ENCODE results near the gene SERPINA5.

SERPINA5 gene

GRCh38 chr14:94612580-94613554 is 31.6 kb downstream of the SERPINA5 start:
- no peak overlapping the region for H3K4me3 ChIP-seq (ENCODE audit: low read length)
- TF ChIP-seq, protein P1, sequence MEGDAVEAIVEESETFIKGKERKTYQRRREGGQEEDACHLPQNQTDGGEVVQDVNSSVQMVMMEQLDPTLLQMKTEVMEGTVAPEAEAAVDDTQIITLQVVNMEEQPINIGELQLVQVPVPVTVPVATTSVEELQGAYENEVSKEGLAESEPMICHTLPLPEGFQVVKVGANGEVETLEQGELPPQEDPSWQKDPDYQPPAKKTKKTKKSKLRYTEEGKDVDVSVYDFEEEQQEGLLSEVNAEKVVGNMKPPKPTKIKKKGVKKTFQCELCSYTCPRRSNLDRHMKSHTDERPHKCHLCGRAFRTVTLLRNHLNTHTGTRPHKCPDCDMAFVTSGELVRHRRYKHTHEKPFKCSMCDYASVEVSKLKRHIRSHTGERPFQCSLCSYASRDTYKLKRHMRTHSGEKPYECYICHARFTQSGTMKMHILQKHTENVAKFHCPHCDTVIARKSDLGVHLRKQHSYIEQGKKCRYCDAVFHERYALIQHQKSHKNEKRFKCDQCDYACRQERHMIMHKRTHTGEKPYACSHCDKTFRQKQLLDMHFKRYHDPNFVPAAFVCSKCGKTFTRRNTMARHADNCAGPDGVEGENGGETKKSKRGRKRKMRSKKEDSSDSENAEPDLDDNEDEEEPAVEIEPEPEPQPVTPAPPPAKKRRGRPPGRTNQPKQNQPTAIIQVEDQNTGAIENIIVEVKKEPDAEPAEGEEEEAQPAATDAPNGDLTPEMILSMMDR (conservative IDR thresholded peaks at IDR 0.05; ENCODE audit: low read depth, low read length) = no peak
- no peak for DNase-seq (ENCODE audit: low read depth)

GRCh38 chr14:94613720-94614644 is 32.8 kb downstream of the SERPINA5 start:
- TF ChIP-seq, protein P1 (conservative IDR thresholded peaks at IDR 0.05; ENCODE audit: low read depth, low read length) = no peak
- DNase-seq (ENCODE audit: low read depth) = no peak
- no peak overlapping the region for H3K4me3 ChIP-seq (ENCODE audit: low read length)

- TF ChIP-seq, protein P1 (conservative IDR thresholded peaks at IDR 0.05; ENCODE audit: low read depth, low read length) = no peak
- no peak overlapping the region for H3K4me3 ChIP-seq (ENCODE audit: low read length)
- no peak for DNase-seq (ENCODE audit: low read depth)
Measured at GRCh38 chr14:94614802-94615201, 33.6 kb downstream of the SERPINA5 start.

DNA sequence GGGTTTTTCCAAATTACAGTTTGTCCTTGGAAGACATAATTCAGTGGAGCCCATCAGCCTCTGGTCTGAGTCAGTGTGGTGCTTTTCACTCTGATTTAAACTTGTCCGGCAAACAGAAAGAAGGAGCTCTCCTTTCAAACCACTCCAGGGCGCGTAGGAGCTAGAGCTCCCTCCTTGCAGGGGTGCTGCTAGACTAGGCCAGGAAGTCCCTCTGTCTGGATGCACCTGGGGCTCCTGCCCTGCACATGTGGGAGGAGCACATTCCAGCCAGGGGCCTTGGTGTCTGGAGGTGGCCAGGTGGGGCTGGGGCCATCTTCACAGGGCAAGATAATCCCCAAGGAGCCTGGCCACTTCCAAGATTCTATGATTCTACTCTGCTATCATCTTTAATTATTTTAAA is 34.0 kb downstream of the SERPINA5 start:
- TF ChIP-seq, protein P1 (conservative IDR thresholded peaks at IDR 0.05; ENCODE audit: low read depth, low read length) = no peak
- no peak overlapping the region for H3K4me3 ChIP-seq (ENCODE audit: low read length)
- DNase-seq (ENCODE audit: low read depth) = no peak

GRCh38 chr14:94615823-94616570 is 34.8 kb downstream of the SERPINA5 start:
- TF ChIP-seq, protein P1 (conservative IDR thresholded peaks at IDR 0.05; ENCODE audit: low read depth, low read length) = no peak
- no peak for DNase-seq (ENCODE audit: low read depth)
- H3K4me3 ChIP-seq (ENCODE audit: low read length) = no peak overlapping the region

DNA sequence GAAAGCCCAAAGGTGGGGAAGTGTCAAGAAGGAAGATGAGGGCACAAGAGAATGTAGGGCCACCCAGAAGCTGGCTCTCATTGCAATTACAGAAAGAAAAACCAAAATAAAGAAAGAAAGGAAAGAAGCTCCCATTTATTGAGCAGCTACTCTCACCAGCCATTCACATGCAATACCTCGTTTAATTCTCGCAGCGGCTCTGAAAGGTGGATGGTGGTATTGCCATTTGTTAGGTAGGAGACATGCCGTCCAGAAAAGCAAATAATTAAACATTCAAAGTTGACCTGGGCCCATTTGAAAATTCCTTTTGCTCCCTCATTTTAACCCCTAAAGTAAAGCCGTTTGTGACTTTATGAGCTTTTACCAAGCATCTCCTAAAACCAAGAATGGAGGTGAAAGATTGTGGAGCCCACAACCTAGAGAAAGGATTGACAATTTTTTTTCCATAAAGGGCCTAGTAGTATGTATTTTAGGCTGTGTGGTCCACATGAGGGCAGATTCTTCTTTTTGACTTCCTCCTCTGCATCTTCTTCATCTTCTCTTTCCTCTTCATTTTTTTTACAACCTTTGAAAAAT is 36.2 kb downstream of the SERPINA5 start:
- no peak for DNase-seq (ENCODE audit: low read depth)
- TF ChIP-seq, protein P1 (conservative IDR thresholded peaks at IDR 0.05; ENCODE audit: low read depth, low read length) = no peak

More for the DNA sequence above, 36.2 kb downstream of the SERPINA5 start:
- H3K4me3 ChIP-seq (ENCODE audit: low read length) = no peak overlapping the region
